Progenitor cell of endocrine pancreas (in vitro differentiated cells): ENCODE results near the gene MTA2. TPM values are rescaled to one million over a fixed set of nuclear protein-coding genes. Genes with fewer than 3 reads are reported as not detected.
A peak's percentile ranks its signal among the peaks of the same experiment; 100 is the strongest.
"Not testable (repeated sequence)": the region's sequence is repeated elsewhere in the genome, so short reads cannot be mapped to it uniquely, and the experiment has no call there.

Experiments used
- DNase-seq: peaks from one replicate; pipeline ENCODE4 v3.0.0; 2021; ENCODE audit warnings: low spot score; ENCODE audit not compliant: unreplicated experiment
- H3K27ac Mint-ChIP-seq: 2 replicates; pipeline ENCODE4 v1.8.0; 2021; ENCODE audit warnings: mild to moderate bottlenecking, moderate library complexity, mixed read lengths
- H3K27me3 Mint-ChIP-seq: 2 replicates; pipeline ENCODE4 v1.8.0; 2021; ENCODE audit warnings: mixed read lengths
- H3K36me3 Mint-ChIP-seq: 2 replicates; pipeline ENCODE4 v1.8.0; 2022; ENCODE audit warnings: mixed read lengths; ENCODE audit not compliant: insufficient read depth
- H3K4me1 Mint-ChIP-seq: 2 replicates; pipeline ENCODE4 v1.8.0; 2021; ENCODE audit warnings: low read depth, mixed read lengths
- H3K4me3 Mint-ChIP-seq: 2 replicates; pipeline ENCODE4 v1.8.0; 2021; ENCODE audit warnings: low read depth, mild to moderate bottlenecking, moderate library complexity, mixed read lengths
- H3K9me3 Mint-ChIP-seq: 2 replicates; pipeline ENCODE4 v1.8.0; 2021; ENCODE audit warnings: low read depth, mixed read lengths
- total RNA-seq: library from RNA; stranded (reverse); gene quantifications from 2 replicates; pipeline ENCODE4 v1.2.1, GENCODE V29; 2021
- TF ChIP-seq, protein P1 (sequence below): fragments of 200-600 bp; sonication (generic); IDR thresholded peaks from one replicate; pipeline ENCODE4 v1.5.0; 2021; ENCODE audit warnings: antibody characterized with exemption, mild to moderate bottlenecking; ENCODE audit not compliant: unreplicated experiment

Gene MTA2
- total RNA-seq, 1 donor from 2014 or later = 134 TPM

- no peaks in the 10 kb centered on the region for H3K27me3 Mint-ChIP-seq
- H3K36me3 Mint-ChIP-seq = peaks cover 23% of the 10 kb centered on the region
- peak overlapping the region; percentile 96 for H3K27ac Mint-ChIP-seq
- H3K9me3 Mint-ChIP-seq = no peaks in the 10 kb centered on the region
- DNase-seq = no peak
- peak overlapping the region; percentile 92 for H3K4me3 Mint-ChIP-seq
- peaks cover 13% of the 10 kb centered on the region for H3K4me1 Mint-ChIP-seq
- TF ChIP-seq, protein P1, sequence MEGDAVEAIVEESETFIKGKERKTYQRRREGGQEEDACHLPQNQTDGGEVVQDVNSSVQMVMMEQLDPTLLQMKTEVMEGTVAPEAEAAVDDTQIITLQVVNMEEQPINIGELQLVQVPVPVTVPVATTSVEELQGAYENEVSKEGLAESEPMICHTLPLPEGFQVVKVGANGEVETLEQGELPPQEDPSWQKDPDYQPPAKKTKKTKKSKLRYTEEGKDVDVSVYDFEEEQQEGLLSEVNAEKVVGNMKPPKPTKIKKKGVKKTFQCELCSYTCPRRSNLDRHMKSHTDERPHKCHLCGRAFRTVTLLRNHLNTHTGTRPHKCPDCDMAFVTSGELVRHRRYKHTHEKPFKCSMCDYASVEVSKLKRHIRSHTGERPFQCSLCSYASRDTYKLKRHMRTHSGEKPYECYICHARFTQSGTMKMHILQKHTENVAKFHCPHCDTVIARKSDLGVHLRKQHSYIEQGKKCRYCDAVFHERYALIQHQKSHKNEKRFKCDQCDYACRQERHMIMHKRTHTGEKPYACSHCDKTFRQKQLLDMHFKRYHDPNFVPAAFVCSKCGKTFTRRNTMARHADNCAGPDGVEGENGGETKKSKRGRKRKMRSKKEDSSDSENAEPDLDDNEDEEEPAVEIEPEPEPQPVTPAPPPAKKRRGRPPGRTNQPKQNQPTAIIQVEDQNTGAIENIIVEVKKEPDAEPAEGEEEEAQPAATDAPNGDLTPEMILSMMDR = no peak
Observed at GRCh38 chr11:62592146-62592815, 9.4 kb downstream of the MTA2 start.

DNA sequence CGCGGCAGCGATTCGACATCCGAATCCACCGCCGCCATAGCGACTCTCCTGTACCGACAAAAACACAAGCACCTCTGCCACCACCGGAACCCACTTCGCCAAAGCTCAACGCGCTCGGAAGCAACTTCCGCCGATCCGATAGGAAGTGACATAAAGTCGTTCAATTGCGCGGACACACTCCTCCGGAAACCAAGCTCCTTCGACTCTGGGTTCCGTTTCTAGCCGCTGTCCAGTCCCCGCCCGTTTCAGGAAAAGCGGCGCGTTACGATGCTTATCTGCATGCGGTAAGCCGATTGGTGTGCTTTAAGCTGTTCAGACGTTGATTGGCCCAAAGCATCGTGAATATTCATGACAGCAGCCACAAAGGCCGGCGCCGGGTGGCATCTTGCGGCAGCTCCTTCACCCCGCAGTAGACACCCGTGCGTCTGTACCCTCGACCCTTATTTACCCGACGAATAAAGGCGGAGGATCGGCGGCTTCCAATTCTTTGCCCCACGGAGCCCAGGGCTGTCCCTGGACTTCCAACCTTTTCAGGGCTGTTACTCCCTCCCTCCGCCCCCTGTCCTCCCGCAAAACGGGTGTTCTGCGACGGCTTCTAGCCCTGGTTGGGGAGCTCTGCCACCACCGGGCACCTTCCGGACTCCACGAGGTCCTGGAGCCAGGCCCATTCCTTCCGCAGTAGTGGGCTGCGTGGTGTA is 10.1 kb downstream of the MTA2 start, which contains the start of gene TUT1:
TUT1 (minus strand) TSS at position 76 of the 698 bp plus-strand sequence; CDS start at position 38, 38 bp downstream.
- peaks cover 18% of the 10 kb centered on the region for H3K36me3 Mint-ChIP-seq
- H3K9me3 Mint-ChIP-seq = no peaks in the 10 kb centered on the region
- peaks cover 13% of the 10 kb centered on the region for H3K4me1 Mint-ChIP-seq
- H3K4me3 Mint-ChIP-seq = peak within 1 kb of the TSS; percentile 92
- peak; percentile 93 for DNase-seq
- TF ChIP-seq, protein P1 = peak; percentile 6
- H3K27me3 Mint-ChIP-seq = no peaks in the 10 kb centered on the region
- H3K27ac Mint-ChIP-seq = peak within 1 kb of the TSS; percentile 96

GRCh38 chr11:62588966-62589637 is 12.6 kb downstream of the MTA2 start:
- Mint-ChIP-seq H3K36me3 (peaks cover 8% of the 10 kb centered on the region), H3K27me3 (no peaks in the 10 kb centered on the region), H3K4me1 (peaks cover 13% of the 10 kb centered on the region), H3K4me3 (peak overlapping the region; percentile 92), H3K9me3 (no peaks in the 10 kb centered on the region), H3K27ac (no peak overlapping the region)
- DNase-seq = no peak
- TF ChIP-seq, protein P1 = peak; percentile 45

DNA sequence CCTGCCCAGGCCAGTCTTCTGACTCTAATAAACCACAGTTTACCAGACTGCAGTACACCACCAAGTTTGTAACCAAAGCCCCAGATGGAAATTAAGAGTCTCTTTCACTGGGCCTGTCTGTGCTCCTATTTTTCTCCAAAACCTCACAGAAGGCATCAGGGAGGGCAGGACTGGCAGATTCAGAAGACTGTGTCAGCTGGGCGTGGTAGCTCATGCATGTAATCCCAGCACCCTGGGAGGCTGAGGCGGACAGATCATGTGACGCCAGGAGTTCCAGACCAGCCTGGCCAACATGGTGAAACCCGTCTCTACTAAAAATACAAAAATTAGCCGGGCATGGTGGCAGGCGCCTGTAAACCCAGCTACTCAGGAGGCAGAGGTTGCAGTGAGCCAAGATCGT is 16.3 kb downstream of the MTA2 start:
- not testable (repeated sequence) for H3K4me3 Mint-ChIP-seq, H3K36me3 Mint-ChIP-seq, H3K27me3 Mint-ChIP-seq, DNase-seq, H3K27ac Mint-ChIP-seq, H3K4me1 Mint-ChIP-seq, H3K9me3 Mint-ChIP-seq

DNA sequence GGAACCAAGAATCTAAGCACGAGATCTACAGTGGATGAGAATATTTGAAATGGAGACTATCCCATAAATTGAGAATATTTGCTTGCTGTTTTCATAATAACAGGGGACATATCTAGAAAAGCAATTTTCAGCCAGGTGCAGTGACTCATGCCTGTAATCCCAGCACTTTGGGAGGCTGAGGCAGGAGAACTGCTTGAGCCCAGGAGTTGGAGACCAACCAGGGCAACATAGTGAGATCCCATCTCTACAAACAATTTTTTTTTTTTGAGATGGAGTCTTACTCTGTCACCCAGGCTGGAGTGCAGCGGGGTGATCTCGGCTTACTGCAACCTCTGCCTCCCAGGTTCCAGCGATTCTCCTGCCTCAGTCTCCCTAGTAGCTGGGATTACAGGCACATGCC is 19.9 kb downstream of the MTA2 start:
- not testable (repeated sequence) for H3K27ac Mint-ChIP-seq, H3K9me3 Mint-ChIP-seq, H3K4me1 Mint-ChIP-seq, H3K4me3 Mint-ChIP-seq, DNase-seq, H3K27me3 Mint-ChIP-seq
- H3K36me3 Mint-ChIP-seq = peaks cover 10% of the 10 kb centered on the region

DNA sequence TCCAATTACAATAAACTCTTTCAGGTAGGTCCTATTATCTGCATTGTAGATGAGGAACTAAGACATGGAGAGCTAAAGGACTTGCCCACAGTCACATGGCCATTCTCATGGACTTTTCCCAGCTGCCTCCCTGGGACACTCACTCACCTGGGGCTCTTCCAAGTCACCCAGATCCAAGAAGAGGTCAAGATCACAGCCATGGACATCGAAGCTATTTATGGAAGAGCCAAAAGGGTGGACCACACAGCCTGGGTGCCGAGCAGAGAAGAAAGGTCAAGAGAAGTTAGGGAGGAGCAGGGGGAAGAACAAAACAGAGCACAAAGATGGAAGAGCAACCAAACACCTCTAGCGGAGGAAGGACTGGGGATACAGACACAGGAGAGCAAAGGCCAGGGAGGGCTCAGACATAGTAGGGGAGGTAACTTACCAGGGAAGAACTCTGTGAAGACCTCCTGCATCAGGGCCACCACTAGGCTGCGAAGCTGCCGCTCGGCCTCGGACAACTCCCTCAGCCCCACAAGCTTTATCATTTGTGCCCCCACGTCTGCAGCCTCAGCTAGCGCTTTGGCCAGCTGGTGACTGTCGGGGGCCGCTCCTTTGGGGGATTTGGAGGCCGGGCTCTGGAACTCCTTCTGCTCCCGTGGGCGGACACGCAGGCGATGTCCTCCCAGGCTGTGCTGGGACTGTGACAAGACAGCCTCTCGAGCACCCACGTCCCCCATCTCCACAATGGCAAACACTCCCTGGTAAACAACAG is 20.5 kb downstream of the MTA2 start:
- H3K4me3 Mint-ChIP-seq = no peak overlapping the region
- H3K9me3 Mint-ChIP-seq = no peaks in the 10 kb centered on the region
- H3K27ac Mint-ChIP-seq = no peak overlapping the region
- TF ChIP-seq, protein P1 = no peak
- no peak for DNase-seq
- H3K4me1 Mint-ChIP-seq = no peaks in the 10 kb centered on the region
- H3K27me3 Mint-ChIP-seq = no peaks in the 10 kb centered on the region
- H3K36me3 Mint-ChIP-seq = peaks cover 13% of the 10 kb centered on the region
